OCI-LY3 (cell line): Measurements from ENCODE around the gene TMEM30A.
A peak's percentile ranks its signal among the peaks of the same experiment; 100 is the strongest.

ENCODE experiments used
- H2AFZ ChIP-seq: fragments of 200-600, 300-600 bp; shearing (Covaris generic); 2 replicates; pipeline ENCODE4 v1.6.0; 2014; ENCODE audit warnings: antibody characterized with exemption, low read depth, low read length
- H3K27ac ChIP-seq: fragments of 200-600, 300-600 bp; sonication (generic); 2 replicates; pipeline ENCODE4 v1.5.1; 2014; ENCODE audit warnings: mild to moderate bottlenecking, low read length, moderate library complexity, mixed read lengths
- H3K27me3 ChIP-seq: fragments of 200-600, 300-600 bp; sonication (generic); 2 replicates; pipeline ENCODE4 v1.6.1; 2014; ENCODE audit warnings: low read depth, low read length, mixed read lengths
- H3K36me3 ChIP-seq: fragments of 200-600, 300-600 bp; sonication (generic); replicated peaks from 2 replicates; pipeline ENCODE3; 2014; ENCODE audit warnings: low read depth, low read length, mixed read lengths
- H3K4me1 ChIP-seq: fragments of 300-600, 200-600 bp; sonication (generic); 2 replicates; pipeline ENCODE4 v1.6.1; 2014; ENCODE audit warnings: low read length, mixed read lengths
- H3K4me2 ChIP-seq: fragments of 200-600, 300-600 bp; sonication (generic); 2 replicates; pipeline ENCODE4 v1.6.1; 2014; ENCODE audit warnings: low read length, mixed read lengths
- H3K4me3 ChIP-seq: fragments of 300-600, 200-600 bp; sonication (generic); 2 replicates; pipeline ENCODE4 v1.5.1; 2014; ENCODE audit warnings: antibody characterized with exemption, mild to moderate bottlenecking, low read length, moderate library complexity
- H3K79me2 ChIP-seq: fragments of 300-600, 200-600 bp; shearing (Covaris generic); 2 replicates; pipeline ENCODE4 v1.6.1; 2014; ENCODE audit warnings: mild to moderate bottlenecking, low read length, mixed read lengths
- H3K9ac ChIP-seq: fragments of 300-600, 200-600 bp; shearing (Covaris generic); 2 replicates; pipeline ENCODE4 v1.6.0; 2014; ENCODE audit warnings: mild to moderate bottlenecking, low read length, moderate library complexity
- H3K9me3 ChIP-seq: fragments of 200-600, 300-600 bp; shearing (Covaris generic); 2 replicates; pipeline ENCODE4 v1.6.1; 2014; ENCODE audit warnings: low read length, mixed read lengths; ENCODE audit not compliant: insufficient read depth
- H4K20me1 ChIP-seq: fragments of 200-600, 300-600 bp; sonication (generic); 2 replicates; pipeline ENCODE4 v1.6.1; 2016; ENCODE audit warnings: low read length, mixed read lengths; ENCODE audit not compliant: insufficient read depth
- CTCF ChIP-seq: fragments of 200-600, 300-600 bp; sonication (generic); IDR thresholded peaks from 2 replicates; pipeline ENCODE4 v1.5.1; 2014; ENCODE audit warnings: antibody characterized with exemption, low read length, low read depth
- EZH2phosphoT487 ChIP-seq: fragments of 200-600 bp; shearing (Covaris generic); IDR thresholded peaks from 2 replicates; pipeline ENCODE4 v1.6.1; 2018; ENCODE audit warnings: antibody characterized with exemption, mixed run types, low read depth

The TMEM30A gene

GRCh38 chr6:75281653-75282052 is 2.9 kb downstream of the TMEM30A start:
- peaks cover 85% of the 10 kb centered on the region for H3K79me2 ChIP-seq
- no peaks in the 10 kb centered on the region for H3K9me3 ChIP-seq
- peaks cover 26% of the 10 kb centered on the region for H3K4me1 ChIP-seq
- no peaks in the 10 kb centered on the region for H3K27me3 ChIP-seq
- H2AFZ ChIP-seq: no peak overlapping the region
- peaks cover 33% of the 10 kb centered on the region for H4K20me1 ChIP-seq
- H3K9ac ChIP-seq: no peak overlapping the region
- H3K4me2 ChIP-seq: peak overlapping the region; percentile 29
- H3K36me3 ChIP-seq: no peaks in the 10 kb centered on the region
- peak overlapping the region; percentile 19 for H3K4me3 ChIP-seq
- H3K27ac ChIP-seq: no peak overlapping the region
- TF ChIP-seq CTCF (no peak), EZH2phosphoT487 (no peak)

- peaks cover 20% of the 10 kb centered on the region for H3K4me1 ChIP-seq
- peaks cover 45% of the 10 kb centered on the region for H4K20me1 ChIP-seq
- peaks cover 92% of the 10 kb centered on the region for H3K79me2 ChIP-seq
- peaks cover 3% of the 10 kb centered on the region for H3K36me3 ChIP-seq
- no peak overlapping the region for H3K4me2 ChIP-seq
- no peak overlapping the region for H3K9ac ChIP-seq
- no peak for TF ChIP-seq CTCF
- no peak for TF ChIP-seq EZH2phosphoT487
- H3K4me3 ChIP-seq: no peak overlapping the region
- H2AFZ ChIP-seq: no peak overlapping the region
- no peak overlapping the region for H3K27ac ChIP-seq
- no peaks in the 10 kb centered on the region for H3K9me3 ChIP-seq
- no peaks in the 10 kb centered on the region for H3K27me3 ChIP-seq
These were observed 4.3 kb downstream of the TMEM30A start for GRCh38 chr6:75280131-75280855.

DNA sequence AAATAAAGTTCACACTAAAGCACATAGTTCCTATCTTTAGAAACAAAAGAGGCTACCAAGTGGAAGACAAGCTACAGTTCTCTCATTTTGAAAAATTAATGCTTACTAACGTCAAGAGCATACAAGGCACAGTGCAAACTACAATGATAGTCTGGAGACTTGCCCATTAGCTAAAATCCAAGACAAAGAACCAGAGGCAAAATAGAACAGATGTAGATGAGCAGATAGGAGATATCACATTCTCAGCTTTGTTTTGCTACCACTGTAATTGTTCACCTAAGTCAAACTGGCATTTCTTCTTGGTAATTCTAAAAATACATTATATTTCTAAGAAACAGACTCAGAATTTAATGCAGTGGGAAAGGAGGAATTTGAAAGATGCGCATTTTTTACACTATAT is 5.2 kb downstream of the TMEM30A start:
- Histone ChIP-seq H3K4me2 (no peak overlapping the region), H3K9ac (no peak overlapping the region)

More for the DNA sequence above, 5.2 kb downstream of the TMEM30A start:
- no peak overlapping the region for H3K27ac ChIP-seq
- H3K27me3 ChIP-seq: no peaks in the 10 kb centered on the region
- H4K20me1 ChIP-seq: peaks cover 48% of the 10 kb centered on the region
- H3K4me3 ChIP-seq: no peak overlapping the region
- TF ChIP-seq CTCF: no peak
- TF ChIP-seq EZH2phosphoT487: no peak
- H3K79me2 ChIP-seq: peaks cover 98% of the 10 kb centered on the region
- H2AFZ ChIP-seq: no peak overlapping the region
- H3K9me3 ChIP-seq: no peaks in the 10 kb centered on the region
- H3K4me1 ChIP-seq: peaks cover 20% of the 10 kb centered on the region
- H3K36me3 ChIP-seq: peaks cover 8% of the 10 kb centered on the region
